DMS114 treated with DMSO at 0.1 percent for 48 hours (cell line): ENCODE measurements around the gene CDH8.
"Not testable (repeated sequence)": the region's sequence is repeated elsewhere in the genome, so short reads cannot be mapped to it uniquely, and the experiment has no call there.

Source experiments
- DNase-seq: peaks from one replicate; lab custom pipeline; 2025; ENCODE audit not compliant: unreplicated experiment; lab: John Stamatoyannopoulos, UW

The CDH8 gene

GRCh38 chr16:61871837-61872777 lies 164.1 kb downstream of the CDH8 start:
- no peak for DNase-seq

DNA sequence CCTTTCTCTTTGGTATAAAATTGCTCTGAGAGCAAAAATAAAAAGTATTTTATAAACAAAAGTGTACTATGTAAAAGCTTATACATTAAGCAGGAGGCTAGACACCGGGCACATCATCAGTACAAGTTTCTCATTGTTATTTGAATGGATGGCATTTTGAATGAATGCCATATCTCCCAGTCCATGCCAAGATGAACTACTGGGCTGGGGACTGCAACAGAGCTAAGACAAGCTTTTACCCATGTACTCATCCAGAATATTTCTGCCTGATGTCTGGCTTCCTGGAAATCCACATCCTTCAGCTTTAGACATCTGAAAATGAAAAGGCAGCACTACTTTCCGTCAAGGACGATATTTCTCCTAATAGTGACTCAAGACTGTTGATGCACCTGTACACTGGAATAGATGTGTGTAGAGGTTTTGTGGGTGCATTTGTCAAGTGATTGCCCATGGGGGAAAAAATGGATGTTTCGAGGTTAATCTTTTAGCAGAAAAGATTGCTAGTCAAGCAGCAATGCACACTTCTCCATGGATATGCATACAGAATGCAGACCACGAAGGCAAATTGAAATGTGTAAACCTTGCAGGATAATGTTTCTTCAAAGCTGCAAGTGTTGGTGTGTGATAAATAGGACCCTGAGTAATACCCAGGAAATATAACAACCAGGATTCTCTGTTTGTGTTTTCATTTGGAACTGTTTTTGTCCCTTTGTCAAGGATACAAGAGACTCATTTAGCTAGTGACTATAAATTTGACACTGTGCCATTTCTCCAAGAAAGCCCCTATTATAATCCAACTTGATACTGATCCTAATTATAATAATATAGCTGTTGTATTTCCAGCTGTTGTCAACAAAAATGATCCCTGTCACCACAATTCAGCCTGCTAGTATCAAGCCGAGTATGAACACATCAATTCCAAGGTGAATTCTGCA lies 173.8 kb downstream of the CDH8 start:
- DNase-seq: no peak

GRCh38 chr16:61858988-61859387 lies 177.2 kb downstream of the CDH8 start:
- DNase-seq: no peak

GRCh38 chr16:61842666-61843065 lies 193.6 kb downstream of the CDH8 start:
- no peak for DNase-seq

DNA sequence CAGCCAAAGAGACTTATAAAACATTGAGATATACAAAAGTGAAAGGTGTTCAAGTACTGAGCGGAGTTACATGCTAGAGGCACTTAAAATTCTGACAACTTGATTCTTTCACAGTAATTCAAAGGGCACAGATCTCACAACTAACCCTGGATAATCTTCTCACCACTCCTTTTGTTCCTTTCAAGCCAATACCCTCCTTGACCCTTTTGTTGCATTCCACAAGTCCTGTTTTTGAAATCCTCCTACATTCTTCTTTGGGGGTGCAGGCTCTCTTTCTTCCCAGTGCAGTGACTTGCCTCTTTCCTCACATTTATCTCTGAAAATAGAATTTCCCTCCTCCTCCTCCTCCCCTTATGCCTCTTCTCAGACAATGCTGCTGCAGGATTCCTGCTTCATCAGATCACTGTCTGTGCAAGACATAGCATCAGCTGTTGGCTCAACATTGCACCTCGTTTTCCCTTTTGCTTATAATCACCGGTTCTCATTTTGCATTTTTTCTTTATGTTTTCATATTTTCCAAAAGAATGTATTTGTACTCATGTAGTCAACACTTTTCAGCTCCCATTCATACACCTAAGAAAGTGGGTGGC lies 199.3 kb downstream of the CDH8 start:
- DNase-seq: no peak

DNA sequence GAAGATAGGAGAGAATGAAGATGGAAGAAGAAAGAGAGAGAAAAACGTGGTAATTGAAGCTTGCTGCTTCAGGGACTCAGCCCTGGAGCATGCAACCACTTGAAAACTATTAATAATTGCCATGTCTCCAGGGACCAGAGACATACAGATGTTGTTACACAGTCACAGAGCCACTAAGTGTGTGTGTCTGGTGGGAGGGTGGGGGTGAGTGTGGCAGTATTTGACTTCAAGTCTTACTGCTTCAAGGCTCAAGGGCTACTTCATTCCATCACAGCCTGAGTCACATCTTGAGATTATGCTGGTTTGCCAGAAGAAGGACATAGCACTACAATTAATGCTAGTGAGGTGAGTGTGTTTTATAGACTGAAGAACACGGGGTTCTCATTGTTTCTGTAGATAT lies 202.2 kb downstream of the CDH8 start:
- DNase-seq: no peak

- no peak for DNase-seq
Observed at GRCh38 chr16:61831351-61831917, 204.8 kb downstream of the CDH8 start.

- no peak for DNase-seq
Observed at GRCh38 chr16:61829631-61830030, 206.6 kb downstream of the CDH8 start.

DNA sequence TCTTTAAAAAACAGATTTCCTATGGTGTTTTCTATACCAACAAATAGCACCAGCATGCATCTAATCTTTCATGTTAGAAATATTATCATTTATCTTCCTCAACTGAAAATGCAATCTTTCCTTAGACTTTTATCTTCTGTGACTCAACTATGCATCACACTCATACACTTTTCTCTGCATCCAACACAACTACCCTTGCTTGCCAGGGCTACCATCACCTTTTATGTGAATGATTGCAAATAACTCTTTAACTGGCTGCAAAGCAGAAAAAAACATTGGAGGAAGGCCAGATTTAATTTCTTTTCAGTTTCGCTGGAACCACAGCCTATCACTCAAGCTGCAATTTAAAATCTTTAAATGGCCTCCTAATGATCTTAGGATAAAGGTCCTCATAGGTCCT lies 212.9 kb downstream of the CDH8 start:
- DNase-seq: no peak

DNA sequence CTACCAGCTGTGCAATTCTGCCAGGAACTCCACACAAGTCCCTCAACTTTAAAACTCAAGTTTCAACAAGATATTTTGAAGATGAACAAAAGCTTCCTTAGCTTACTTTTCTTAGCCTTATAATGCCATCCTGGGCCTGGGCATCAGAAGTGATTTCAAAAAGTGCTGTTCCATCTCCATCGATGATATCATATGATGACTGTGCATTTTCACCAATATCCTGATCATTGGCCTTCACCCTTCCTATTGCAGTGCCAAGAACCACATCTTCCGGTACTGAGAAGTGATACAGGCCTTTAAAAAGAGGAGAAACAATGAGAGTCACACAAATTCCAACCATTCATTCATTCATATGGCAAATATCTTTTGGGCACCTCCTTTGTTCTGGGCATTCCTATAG lies 215.4 kb downstream of the CDH8 start:
- no peak for DNase-seq

- DNase-seq: no peak
Observed at GRCh38 chr16:61820398-61820797, 215.8 kb downstream of the CDH8 start.

GRCh38 chr16:61818850-61819249 lies 217.4 kb downstream of the CDH8 start:
- no peak for DNase-seq

DNA sequence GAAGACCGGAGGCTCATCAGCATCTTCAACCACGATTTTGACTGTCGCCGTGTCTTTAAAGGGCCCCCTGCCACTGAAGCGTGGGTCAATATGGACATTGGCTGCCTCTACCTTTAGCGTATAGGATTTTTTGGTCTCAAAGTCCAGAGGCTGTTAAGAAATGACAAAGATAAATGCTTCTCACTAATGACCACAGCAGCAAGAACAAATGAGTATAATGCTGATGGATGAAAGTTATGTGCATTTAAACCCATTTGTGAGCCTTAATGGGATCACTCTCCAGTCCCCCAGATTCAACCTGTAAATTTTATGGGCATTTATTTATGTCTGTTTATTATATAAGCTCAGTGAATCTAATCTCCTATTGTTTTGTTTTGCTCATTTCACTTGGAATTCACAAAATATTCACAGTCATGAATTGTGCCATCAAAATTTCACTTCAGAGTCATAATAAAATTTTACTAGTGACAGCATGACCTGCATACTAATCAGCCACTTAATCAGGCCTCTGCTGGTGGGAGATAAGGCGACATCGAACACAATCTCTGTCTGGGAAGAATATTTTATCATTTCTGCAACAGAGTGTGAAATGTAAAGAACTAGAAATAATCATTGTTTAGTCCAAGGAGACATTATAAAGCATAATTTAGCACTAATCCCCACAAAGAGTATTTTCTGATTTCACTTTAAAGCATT lies 218.5 kb downstream of the CDH8 start:
- DNase-seq: no peak

- no peak for DNase-seq
Observed at GRCh38 chr16:61814726-61815347, 221.4 kb downstream of the CDH8 start.

DNA sequence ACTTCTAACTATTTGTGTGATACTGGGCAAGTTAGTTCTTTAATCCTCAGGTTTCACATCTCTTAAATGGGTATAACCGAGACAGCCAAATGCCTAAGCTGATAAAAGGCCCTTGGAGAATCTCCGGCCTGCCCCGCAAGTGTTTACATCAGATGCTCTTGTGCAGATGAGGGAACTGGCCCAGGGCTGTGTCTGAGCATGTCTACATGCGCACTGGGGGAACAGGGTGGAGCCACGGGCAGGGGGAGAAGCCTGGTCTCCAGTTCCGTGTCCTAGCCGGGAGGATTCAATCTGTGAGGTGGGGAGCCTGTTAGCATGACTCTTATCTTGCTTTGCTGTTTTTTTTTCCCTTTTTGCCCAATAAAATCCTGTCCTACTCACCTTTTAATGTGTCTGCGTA lies 222.9 kb downstream of the CDH8 start:
- no peak for DNase-seq

DNA sequence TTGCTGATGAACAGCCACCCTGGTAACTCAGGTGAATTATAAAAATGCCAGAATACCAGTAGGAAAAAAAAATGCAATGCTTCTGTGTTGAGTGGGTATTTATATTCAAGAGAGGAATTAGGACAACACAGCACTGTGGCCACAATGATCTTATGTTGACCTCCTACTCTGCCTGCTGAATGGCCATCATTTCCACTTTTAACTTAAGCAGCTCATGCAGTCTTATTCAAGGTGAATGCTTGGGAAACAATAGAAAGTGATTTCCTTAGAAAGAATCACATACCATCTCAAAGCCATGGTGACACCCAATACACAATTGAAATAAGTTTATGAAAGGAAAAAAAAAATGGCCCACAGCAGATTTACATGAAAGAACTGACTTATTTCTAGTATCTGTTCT lies 224.0 kb downstream of the CDH8 start:
- DNase-seq: no peak

DNA sequence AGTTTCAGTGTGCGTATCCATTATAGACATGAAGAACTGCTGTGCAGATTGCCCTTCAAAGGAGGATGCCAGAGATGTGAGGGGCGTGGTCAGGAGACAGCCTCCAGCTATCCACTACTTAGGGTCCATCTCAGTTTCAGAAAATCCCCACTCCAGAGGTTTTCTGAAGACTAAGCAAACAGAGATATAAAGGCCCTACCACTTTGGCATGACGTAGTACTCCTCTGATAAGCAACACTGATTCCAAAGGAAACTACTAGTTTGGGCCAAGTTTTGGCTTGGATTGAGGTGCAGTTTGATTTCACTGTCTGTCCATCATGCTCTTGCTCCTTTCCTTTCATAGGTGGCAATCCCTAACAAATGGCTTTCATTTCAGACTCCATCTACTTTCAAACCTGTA lies 228.7 kb downstream of the CDH8 start:
- DNase-seq: no peak

GRCh38 chr16:61801217-61801616 lies 235.0 kb downstream of the CDH8 start:
- DNase-seq: not testable (repeated sequence)

DNA sequence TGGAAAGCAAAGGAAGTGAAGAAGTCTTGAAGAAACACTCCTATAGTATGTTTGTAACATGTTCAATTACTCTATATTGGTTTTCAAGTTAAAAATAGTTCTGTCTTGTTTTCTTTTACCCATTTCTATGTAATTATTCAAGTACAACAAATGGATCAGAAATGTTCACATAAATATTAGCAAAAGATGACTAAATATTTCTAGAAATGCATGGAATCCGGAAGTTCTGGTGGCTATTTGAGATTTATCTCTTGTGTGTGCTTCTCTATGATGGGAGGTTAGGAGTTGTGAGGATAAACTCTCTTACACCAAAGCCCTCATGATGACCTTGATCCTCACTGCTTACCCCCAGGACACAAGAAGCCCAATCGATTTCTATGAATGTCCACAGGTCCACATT lies 237.5 kb downstream of the CDH8 start:
- no peak for DNase-seq

DNA sequence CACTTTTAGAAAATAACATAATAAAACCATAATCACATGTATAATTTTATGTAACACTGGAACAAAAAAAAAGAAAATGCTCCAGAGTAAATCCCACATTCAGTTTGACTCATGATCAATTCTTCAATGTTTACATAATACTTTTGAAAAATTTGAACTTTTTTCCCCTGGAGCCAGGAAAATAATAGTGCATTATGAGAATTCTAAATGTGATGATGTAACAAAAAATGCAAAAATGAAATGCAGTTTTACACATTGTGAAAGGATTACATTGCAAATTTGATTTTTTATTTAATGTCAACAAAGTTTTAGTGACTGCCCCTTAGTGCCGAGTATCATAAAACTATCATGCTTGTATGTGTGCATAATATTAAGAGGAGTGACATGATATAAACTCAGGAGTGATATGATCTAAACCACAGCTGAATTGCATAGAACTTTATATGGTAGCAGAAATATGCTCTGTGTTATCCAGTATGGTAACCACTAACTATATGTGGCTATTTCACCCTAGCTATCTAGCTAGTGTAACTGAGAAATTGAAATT lies 238.2 kb downstream of the CDH8 start:
- no peak for DNase-seq
